ENCODE measurements around the gene NINJ2. TPM values are rescaled to one million over a fixed set of nuclear protein-coding genes. Genes with fewer than 3 reads are reported as not detected.
A peak's percentile ranks its signal among the peaks of the same experiment; 100 is the strongest.

NINJ2 gene
- total RNA-seq, 4 donors from 2014 or later = 0.97 to 5.4 (median 2.3) TPM; not detected in 1

- DNase-seq = no peak
Measured at GRCh38 chr12:547883-548470, 115.3 kb downstream of the NINJ2 start.

GRCh38 chr12:546920-547845, 116.1 kb downstream of the NINJ2 start:
- DNase-seq = peak; percentile 33 to 67
- intact Hi-C loops (cut with DNase I; ENCODE audit: low total_unique reads) = loop anchor here (5.0 kb wide), 1 partner anchor 105 kb away; no protein-coding TSS in a partner anchor
- no peaks in the 10 kb centered on the region for H3K9me3 ChIP-seq
- H3K4me1 ChIP-seq = no peaks in the 10 kb centered on the region
- H3K4me3 ChIP-seq = no peak overlapping the region
- no peaks in the 10 kb centered on the region for H3K36me3 ChIP-seq
- no peak overlapping the region for H3K27ac ChIP-seq
- H3K27me3 ChIP-seq = no peaks in the 10 kb centered on the region
- TF ChIP-seq CTCF (IDR thresholded peaks at IDR 0.05) = peak; percentile 92 to 99 (median 98)
- TF ChIP-seq POLR2A (IDR thresholded peaks at IDR 0.05) = no peak

More at GRCh38 chr12:547883-548470, 115.3 kb downstream of the NINJ2 start:
- no peaks in the 10 kb centered on the region for H3K27me3 ChIP-seq
- no peak overlapping the region for H3K27ac ChIP-seq
- intact Hi-C loops (cut with DNase I; ENCODE audit: low total_unique reads) = loop anchor here (5.0 kb wide), 1 partner anchor 106 kb away; no protein-coding TSS in a partner anchor
- no peaks in the 10 kb centered on the region for H3K36me3 ChIP-seq
- no peak overlapping the region for H3K4me3 ChIP-seq
- TF ChIP-seq CTCF (IDR thresholded peaks at IDR 0.05) = no peak
- TF ChIP-seq POLR2A (IDR thresholded peaks at IDR 0.05) = no peak
- no peaks in the 10 kb centered on the region for H3K9me3 ChIP-seq
- no peaks in the 10 kb centered on the region for H3K4me1 ChIP-seq

GRCh38 chr12:546265-546919, 116.9 kb downstream of the NINJ2 start:
- intact Hi-C loops (cut with DNase I; ENCODE audit: low total_unique reads) = loop anchor here (5.0 kb wide), 1 partner anchor 104 kb away; no protein-coding TSS in a partner anchor
- H3K9me3 ChIP-seq = no peaks in the 10 kb centered on the region

GRCh38 chr12:545835-546234, 117.4 kb downstream of the NINJ2 start:
- no peak overlapping the region for H3K27ac ChIP-seq
- H3K27me3 ChIP-seq = no peaks in the 10 kb centered on the region
- intact Hi-C loops (cut with DNase I; ENCODE audit: low total_unique reads) = loop anchor here (5.0 kb wide), 1 partner anchor 104 kb away; no protein-coding TSS in a partner anchor

More at GRCh38 chr12:546265-546919, 116.9 kb downstream of the NINJ2 start:
- DNase-seq = no peak
- H3K4me1 ChIP-seq = no peaks in the 10 kb centered on the region
- H3K27me3 ChIP-seq = no peaks in the 10 kb centered on the region
- no peak for TF ChIP-seq POLR2A (IDR thresholded peaks at IDR 0.05)
- no peak for TF ChIP-seq CTCF (IDR thresholded peaks at IDR 0.05)
- no peak overlapping the region for H3K27ac ChIP-seq
- no peak overlapping the region for H3K4me3 ChIP-seq
- H3K36me3 ChIP-seq = no peaks in the 10 kb centered on the region

More at GRCh38 chr12:545835-546234, 117.4 kb downstream of the NINJ2 start:
- TF ChIP-seq CTCF (IDR thresholded peaks at IDR 0.05) (no peak), POLR2A (IDR thresholded peaks at IDR 0.05) (no peak)
- Histone ChIP-seq H3K9me3 (no peaks in the 10 kb centered on the region), H3K36me3 (no peaks in the 10 kb centered on the region), H3K4me1 (no peaks in the 10 kb centered on the region), H3K4me3 (no peak overlapping the region)
- no peak for DNase-seq
